HG03342 (cell line): ENCODE results near the gene DYNC2H1.

Source experiments
- ATAC-seq: cut with Tn5 transposase; IDR thresholded peaks from one replicate; pipeline ENCODE4 v1.9.1; 2021; ENCODE audit warnings: mild to moderate bottlenecking, moderate library complexity; ENCODE audit not compliant: unreplicated experiment

Gene DYNC2H1

DNA sequence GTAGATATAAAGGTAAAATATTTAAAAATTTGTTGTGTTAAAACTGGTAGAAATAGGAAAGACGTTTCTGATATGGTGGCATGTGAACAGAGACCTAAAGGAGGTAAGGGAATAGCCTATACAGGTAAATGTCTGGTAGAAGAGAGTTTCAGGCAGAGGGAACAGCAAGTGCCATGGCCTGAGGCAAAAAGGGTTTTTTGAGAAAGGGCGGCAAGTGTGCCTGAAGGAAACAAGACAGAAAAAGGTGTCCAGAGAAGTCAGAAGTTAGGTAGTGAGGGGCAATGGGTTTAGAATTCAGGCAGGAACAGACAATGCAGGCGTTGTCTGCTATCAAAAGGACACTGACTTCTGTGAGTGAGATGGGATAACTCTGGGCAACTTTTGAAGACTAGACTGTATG is 339.7 kb downstream of the DYNC2H1 start:
- ATAC-seq, result no peak

- no peak for ATAC-seq
These were observed 341.0 kb downstream of the DYNC2H1 start for GRCh38 chr11:103450241-103450640.

DNA sequence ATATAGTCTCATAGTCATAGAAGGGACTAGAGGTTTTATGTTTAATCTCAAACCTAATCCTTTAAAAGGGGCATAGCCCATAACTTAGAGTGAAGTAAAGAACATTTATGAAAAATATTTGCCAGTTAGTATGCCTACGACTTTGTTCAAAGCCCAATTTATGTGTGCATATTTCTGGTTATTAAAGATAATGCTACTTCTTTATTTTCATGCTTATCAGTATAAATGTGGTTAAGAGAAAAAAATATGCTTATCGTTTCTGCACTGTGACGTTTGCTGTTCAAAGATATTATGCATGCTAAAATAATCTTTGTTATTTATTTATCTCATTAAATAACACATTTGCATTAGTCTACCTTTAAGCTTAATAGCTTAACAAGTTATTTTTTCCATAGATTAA is 343.9 kb downstream of the DYNC2H1 start:
- ATAC-seq, result no peak

GRCh38 chr11:103453915-103454709 is 344.9 kb downstream of the DYNC2H1 start:
- ATAC-seq, result no peak

DNA sequence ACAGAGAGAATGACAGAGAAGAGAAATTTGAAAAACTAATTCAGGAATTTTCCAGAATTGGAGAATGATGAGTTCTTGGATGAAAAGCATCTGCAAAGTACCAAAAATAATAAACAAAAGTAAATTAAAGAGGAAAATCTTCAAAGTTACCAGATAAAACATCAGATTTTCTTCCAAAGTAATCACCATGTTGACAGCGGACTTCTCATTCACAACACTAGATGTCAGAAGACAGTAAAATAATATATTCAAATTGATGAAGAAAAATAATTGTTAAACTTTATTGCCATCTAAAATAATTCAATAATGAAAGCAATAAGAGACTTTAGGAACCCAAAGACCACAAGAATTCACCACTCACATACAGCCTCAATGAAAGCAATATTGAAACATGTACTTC is 355.2 kb downstream of the DYNC2H1 start:
- no peak for ATAC-seq

GRCh38 chr11:103465555-103466140 is 356.4 kb downstream of the DYNC2H1 start:
- no peak for ATAC-seq

- no peak for ATAC-seq
These were observed 362.3 kb downstream of the DYNC2H1 start for GRCh38 chr11:103471546-103471945.

DNA sequence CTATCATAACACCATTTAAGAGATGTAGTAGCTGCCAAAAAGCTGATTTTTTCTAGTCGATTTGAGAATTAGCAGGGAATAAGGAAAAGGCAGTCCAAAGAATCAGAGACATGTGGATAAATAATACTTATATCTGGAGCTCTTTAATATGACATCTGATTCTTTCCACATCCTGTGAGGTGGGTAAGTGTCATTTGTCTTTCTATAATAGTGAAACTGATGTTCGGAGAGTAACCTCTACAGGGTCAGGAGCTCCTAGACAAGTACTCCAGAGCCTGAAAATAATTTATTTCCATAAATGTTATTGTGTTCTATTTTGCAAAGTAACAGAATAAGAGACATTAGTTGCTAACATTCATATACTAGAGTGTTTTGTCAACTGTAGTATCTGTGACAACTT is 367.6 kb downstream of the DYNC2H1 start:
- no peak for ATAC-seq

DNA sequence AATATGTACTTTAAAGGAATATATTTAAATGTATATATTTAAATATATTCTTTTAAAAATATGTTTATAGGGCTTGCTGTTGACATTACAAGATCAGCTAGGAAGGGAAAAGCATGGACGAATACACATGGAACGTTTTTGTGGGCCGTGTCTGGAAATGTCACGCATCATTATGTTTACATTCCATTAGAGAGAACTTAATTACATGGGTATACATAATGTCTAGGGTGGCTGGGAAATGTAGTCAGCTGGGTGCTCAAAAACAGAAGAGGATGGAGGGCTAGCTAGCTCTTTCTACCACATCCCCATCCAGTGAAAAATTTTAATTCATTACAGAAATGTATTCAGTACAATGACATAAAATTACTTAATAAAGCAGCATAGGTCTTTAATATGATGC is 371.2 kb downstream of the DYNC2H1 start:
- no peak for ATAC-seq

- ATAC-seq, result no peak
These were observed 374.8 kb downstream of the DYNC2H1 start for GRCh38 chr11:103483996-103484395.

DNA sequence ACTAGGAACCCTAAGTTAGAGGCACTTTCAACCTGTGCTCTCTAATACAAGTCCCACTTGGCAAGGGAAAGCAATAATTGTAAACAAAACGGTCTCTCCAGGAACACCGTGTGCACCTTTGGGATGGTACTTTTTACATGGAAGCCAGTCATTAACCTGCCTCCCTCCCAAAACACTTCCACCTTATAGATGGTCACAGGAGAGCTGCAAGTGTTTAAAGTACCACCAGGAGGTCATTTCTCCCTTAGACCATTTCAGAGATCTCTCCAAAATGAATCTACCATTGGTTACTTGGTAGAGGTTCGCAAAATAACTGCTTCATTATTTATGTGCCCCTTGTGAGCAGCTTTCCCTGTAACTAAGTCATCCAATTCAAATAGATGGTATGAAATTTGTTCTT is 375.3 kb downstream of the DYNC2H1 start:
- ATAC-seq, result no peak

DNA sequence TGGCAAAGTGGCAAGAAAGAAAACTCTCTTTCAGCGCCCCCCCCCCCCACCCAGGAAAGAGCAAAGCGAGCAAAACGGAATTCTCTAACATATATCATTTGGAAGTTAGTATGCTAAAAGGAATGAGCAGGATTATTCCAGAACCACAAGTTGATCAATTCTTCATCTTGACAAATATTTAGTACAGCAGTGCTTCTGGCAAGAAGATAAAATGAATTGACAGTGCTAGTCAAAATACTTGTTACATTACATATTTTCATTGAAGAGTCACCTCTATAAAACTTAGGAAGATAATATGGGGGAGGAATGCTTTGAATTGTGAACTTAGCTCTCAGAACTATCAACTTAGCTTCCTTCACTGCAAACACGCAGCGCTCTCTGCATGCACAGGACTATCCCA is 377.4 kb downstream of the DYNC2H1 start:
- ATAC-seq, result no peak

DNA sequence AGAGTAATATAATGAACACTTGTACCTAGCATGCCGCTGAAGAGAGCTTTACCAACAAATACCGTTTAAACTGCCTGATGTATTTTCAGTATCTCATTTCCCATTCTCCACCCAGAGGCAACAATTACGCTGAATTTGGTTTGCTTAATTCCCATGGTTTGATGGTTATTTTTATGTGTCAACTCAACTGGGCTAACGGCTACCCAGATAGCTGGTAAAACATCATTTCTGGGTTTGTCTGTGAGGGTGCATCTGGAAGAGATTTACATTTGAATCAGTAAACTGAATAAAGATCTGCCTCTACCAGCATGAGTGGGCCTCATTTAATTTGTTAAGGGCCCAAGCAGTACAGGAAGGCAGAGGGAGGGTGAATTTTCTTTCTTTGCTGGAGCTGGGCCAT is 377.9 kb downstream of the DYNC2H1 start:
- no peak for ATAC-seq

DNA sequence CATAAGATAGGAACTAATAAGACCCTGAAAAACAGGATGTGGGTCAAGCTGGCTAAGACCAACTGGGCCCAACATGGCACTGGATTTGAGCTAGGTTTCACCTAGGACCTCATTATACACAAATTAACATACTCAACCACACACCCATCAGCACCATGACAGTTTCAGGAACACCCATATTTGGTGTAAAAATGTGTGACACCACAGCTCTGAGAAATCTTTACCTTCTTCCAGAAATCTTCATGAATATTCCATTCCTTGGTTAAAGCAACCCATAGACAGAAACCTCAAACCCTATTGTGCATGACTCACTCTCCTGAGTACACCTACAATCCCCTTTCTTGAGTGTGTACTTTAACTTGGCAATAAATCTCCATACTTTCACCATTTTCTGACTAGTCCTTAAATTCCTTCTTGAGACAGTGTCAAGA is 378.8 kb downstream of the DYNC2H1 start:
- ATAC-seq, result no peak

DNA sequence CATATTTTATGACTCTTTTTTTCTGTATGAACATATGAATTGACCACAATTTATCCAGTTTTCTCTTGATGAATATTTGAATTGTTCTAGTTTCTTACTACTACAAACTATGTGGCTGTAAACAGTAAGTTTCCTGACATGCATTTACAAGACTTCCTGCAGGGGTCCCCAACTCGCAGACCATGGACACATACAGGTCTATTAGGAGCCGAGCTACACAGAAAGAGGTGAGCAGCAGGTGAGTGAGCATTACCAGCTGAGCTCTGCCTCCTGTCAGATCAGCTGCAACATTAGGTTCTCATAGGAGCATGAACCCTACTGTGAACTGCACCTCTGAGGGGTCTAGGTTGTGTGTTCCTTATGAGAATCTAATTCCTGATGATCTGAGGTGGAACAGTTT is 379.4 kb downstream of the DYNC2H1 start:
- ATAC-seq, result no peak

DNA sequence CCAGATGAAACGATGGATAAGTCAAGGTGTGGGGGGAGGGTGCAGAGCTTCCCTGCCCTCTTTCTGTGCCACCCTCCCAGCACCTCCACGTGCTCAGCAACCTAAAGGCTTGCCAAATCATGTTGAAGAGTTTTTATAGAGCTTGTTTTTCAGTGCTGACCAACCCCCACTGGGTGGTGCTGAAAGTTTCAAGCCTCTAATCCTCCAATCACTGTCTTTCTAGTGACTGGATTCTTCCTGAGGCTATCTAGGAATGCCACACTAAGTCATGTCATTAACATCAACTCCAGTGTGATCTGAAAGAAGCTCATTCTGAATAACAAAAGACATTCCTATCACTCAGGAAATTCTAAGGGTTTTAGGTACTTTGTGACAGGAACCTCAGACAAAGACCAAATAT is 382.6 kb downstream of the DYNC2H1 start:
- no peak for ATAC-seq

- ATAC-seq, result no peak
These were observed 385.3 kb downstream of the DYNC2H1 start for GRCh38 chr11:103494491-103494890.

GRCh38 chr11:103497268-103497667 is 388.0 kb downstream of the DYNC2H1 start:
- ATAC-seq, result no peak

DNA sequence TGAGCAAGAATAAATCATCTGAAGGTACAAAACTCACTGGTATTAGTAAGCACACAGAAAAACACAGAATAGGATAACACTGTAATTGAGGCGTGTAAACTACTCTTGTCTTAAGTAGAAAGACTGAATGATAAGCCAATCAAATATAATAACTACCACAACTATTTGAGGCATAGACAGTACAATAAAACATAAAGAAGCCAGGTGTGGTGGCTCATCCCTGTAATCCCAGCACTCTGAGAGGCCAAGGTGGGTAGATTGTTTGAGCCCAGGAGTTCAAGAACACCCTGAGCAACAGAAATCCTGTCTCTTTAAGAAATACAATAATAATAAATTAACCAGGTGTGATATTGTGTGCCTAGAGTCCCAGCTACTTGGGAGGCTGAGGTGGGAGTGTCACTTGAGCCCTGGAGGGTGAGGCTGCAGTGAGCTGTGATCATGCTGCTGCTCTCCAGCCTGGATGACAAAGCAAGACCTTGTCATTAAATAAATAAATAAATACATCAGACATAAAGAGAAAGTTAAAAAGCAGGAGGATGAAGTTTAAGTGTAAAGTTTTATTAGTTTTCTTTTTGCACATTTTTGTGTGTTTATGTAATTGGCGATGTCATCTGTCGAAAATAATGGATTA is 390.6 kb downstream of the DYNC2H1 start:
- no peak for ATAC-seq

- no peak for ATAC-seq
These were observed 406.1 kb downstream of the DYNC2H1 start for GRCh38 chr11:103515283-103515682.

DNA sequence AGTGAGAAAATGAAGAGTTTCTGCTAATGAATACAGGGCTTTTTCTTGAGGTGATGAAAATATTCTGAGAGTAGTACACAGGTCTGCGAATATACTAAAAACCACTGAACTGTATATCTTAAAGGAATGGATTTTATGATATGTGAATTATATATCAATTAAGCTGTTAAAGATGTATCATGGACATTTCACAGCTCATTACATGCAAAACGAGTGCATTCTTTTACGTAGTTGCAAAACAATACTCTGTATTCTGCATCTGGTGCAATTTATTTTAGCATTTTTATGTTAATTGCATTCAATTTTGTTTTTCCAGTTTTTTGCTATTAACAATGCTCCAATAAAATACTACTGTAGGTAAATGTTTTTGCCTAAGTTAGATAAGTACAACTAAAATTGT is 411.6 kb downstream of the DYNC2H1 start:
- ATAC-seq, result no peak

GRCh38 chr11:103525069-103525468 is 415.8 kb downstream of the DYNC2H1 start:
- ATAC-seq, result no peak
